Measurements from ENCODE around the gene THBS3. TPM values are rescaled to one million over a fixed set of nuclear protein-coding genes. Genes with fewer than 3 reads are reported as not detected.
"Not testable (repeated sequence)": the region's sequence is repeated elsewhere in the genome, so short reads cannot be mapped to it uniquely, and the experiment has no call there.

Gene THBS3
- total and polyA plus RNA-seq, 5 donors, result 16.5 to 33.4 (median 19.6) TPM

- Histone ChIP-seq H3K9me3 (ENCODE audit: control insufficient read depth, low read length) (no peaks in the 10 kb centered on the region), H3K4me1 (ENCODE audit: control insufficient read depth, insufficient read depth, low read length) (peaks cover 2% of the 10 kb centered on the region), H3K27me3 (ENCODE audit: control insufficient read depth, insufficient read depth) (no peaks in the 10 kb centered on the region), H3K27ac (ENCODE audit: low read length) (peak overlapping the region; percentile 78), H3K4me3 (ENCODE audit: low read length) (no peak overlapping the region)
- DNase-seq (peak; percentile 77 to 89 (median 87)), ATAC-seq (peak; percentile 76 to 85)
- 22% methylated on average over 27 of the region's 27 CpGs for WGBS
- intact Hi-C loops (cut with DNase I), result loop anchor here in 3 of 4 donors (2.0 to 5.0 kb wide), 3 partner anchors 39 to 76 kb away; partner anchors contain the start of gene EFNA1 (in 1 of the 3)
Observed at GRCh38 chr1:155166471-155167165, 41.1 kb downstream of the THBS3 start.

- WGBS, result 36% methylated on average over 8 of the region's 8 CpGs
- peak overlapping the region; percentile 78 for H3K27ac ChIP-seq (ENCODE audit: low read length)
- no peaks in the 10 kb centered on the region for H3K9me3 ChIP-seq (ENCODE audit: control insufficient read depth, low read length)
- H3K4me1 ChIP-seq (ENCODE audit: control insufficient read depth, insufficient read depth, low read length), result peaks cover 2% of the 10 kb centered on the region
- no peak overlapping the region for H3K4me3 ChIP-seq (ENCODE audit: low read length)
- intact Hi-C loops (cut with DNase I), result loop anchor here in 3 of 4 donors (2.0 to 5.0 kb wide), 3 partner anchors 39 to 75 kb away; partner anchors contain the start of gene EFNA1 (in 1 of the 3)
- DNase-seq, result peak in 1 of 3 donors; percentile 68
- ATAC-seq, result peak in 1 of 2 donors; percentile 5
- H3K27me3 ChIP-seq (ENCODE audit: control insufficient read depth, insufficient read depth), result no peaks in the 10 kb centered on the region
Observed at GRCh38 chr1:155166051-155166470, 41.6 kb downstream of the THBS3 start.

- H3K9me3 ChIP-seq (ENCODE audit: control insufficient read depth, low read length), result not testable (repeated sequence)
Observed at GRCh38 chr1:155164625-155165024, 43.1 kb downstream of the THBS3 start.

GRCh38 chr1:155163785-155164184 lies 43.9 kb downstream of the THBS3 start:
- H3K27ac ChIP-seq (ENCODE audit: low read length); H3K4me3 ChIP-seq (ENCODE audit: low read length); ATAC-seq; H3K4me1 ChIP-seq (ENCODE audit: control insufficient read depth, insufficient read depth, low read length); DNase-seq; H3K9me3 ChIP-seq (ENCODE audit: control insufficient read depth, low read length); intact Hi-C loops (cut with DNase I); H3K27me3 ChIP-seq (ENCODE audit: control insufficient read depth, insufficient read depth): not testable (repeated sequence)
- 97% methylated on average over 4 of the region's 4 CpGs for WGBS

More at GRCh38 chr1:155164625-155165024, 43.1 kb downstream of the THBS3 start:
- intact Hi-C loops (cut with DNase I), result loop anchor here in 2 of 4 donors (5.0 kb wide), 2 partner anchors 37 to 72 kb away; partner anchors contain the start of gene EFNA1 (in 1 of the 2)
- H3K27me3 ChIP-seq (ENCODE audit: control insufficient read depth, insufficient read depth); H3K4me1 ChIP-seq (ENCODE audit: control insufficient read depth, insufficient read depth, low read length); ATAC-seq; DNase-seq; H3K4me3 ChIP-seq (ENCODE audit: low read length); H3K27ac ChIP-seq (ENCODE audit: low read length): not testable (repeated sequence)
- WGBS, result 96% methylated on average over 11 of the region's 11 CpGs

- H3K27ac ChIP-seq (ENCODE audit: low read length); H3K4me1 ChIP-seq (ENCODE audit: control insufficient read depth, insufficient read depth, low read length); H3K9me3 ChIP-seq (ENCODE audit: control insufficient read depth, low read length); H3K27me3 ChIP-seq (ENCODE audit: control insufficient read depth, insufficient read depth); intact Hi-C loops (cut with DNase I); H3K4me3 ChIP-seq (ENCODE audit: low read length); ATAC-seq; DNase-seq: not testable (repeated sequence)
- WGBS, result 95% methylated on average over 6 of the region's 6 CpGs
Observed at GRCh38 chr1:155162631-155163030, 45.1 kb downstream of the THBS3 start.

- DNase-seq (no peak), ATAC-seq (no peak)
- H3K4me1 ChIP-seq (ENCODE audit: control insufficient read depth, insufficient read depth, low read length), result no peaks in the 10 kb centered on the region
- no peaks in the 10 kb centered on the region for H3K9me3 ChIP-seq (ENCODE audit: control insufficient read depth, low read length)
- H3K27me3 ChIP-seq (ENCODE audit: control insufficient read depth, insufficient read depth), result no peaks in the 10 kb centered on the region
- H3K4me3 ChIP-seq (ENCODE audit: low read length), result no peak overlapping the region
- no peak overlapping the region for H3K27ac ChIP-seq (ENCODE audit: low read length)
- intact Hi-C loops (cut with DNase I), result no loop called here
- WGBS, result 76% methylated on average over 8 of the region's 8 CpGs
Observed at GRCh38 chr1:155160128-155160527, 47.6 kb downstream of the THBS3 start.

GRCh38 chr1:155158991-155159390 lies 48.7 kb downstream of the THBS3 start:
- DNase-seq (no peak), ATAC-seq (no peak)
- 85% methylated on average over 1 of the region's 1 CpG for WGBS
- H3K27ac ChIP-seq (ENCODE audit: low read length), result no peak overlapping the region
- intact Hi-C loops (cut with DNase I), result no loop called here
- H3K4me1 ChIP-seq (ENCODE audit: control insufficient read depth, insufficient read depth, low read length), result no peaks in the 10 kb centered on the region
- H3K9me3 ChIP-seq (ENCODE audit: control insufficient read depth, low read length), result no peaks in the 10 kb centered on the region
- H3K27me3 ChIP-seq (ENCODE audit: control insufficient read depth, insufficient read depth), result no peaks in the 10 kb centered on the region
- H3K4me3 ChIP-seq (ENCODE audit: low read length), result no peak overlapping the region

- H3K9me3 ChIP-seq (ENCODE audit: control insufficient read depth, low read length); H3K4me3 ChIP-seq (ENCODE audit: low read length); DNase-seq; intact Hi-C loops (cut with DNase I); H3K27ac ChIP-seq (ENCODE audit: low read length); ATAC-seq; H3K4me1 ChIP-seq (ENCODE audit: control insufficient read depth, insufficient read depth, low read length); H3K27me3 ChIP-seq (ENCODE audit: control insufficient read depth, insufficient read depth): not testable (repeated sequence)
- whole genome bisulfite sequencing, result 60% methylated on average over 3 of the region's 3 CpGs
Observed at GRCh38 chr1:155155996-155156643, 51.6 kb downstream of the THBS3 start.

Other genes with a start within 250 kb of the THBS3 start
- 10 to 100 TPM; 14.6 to 22.0 (median 18.6) TPM for gene PYGO2, start 246.1 kb downstream of the THBS3 start, total RNA-seq
- 14.3 TPM for gene PYGO2, start 246.1 kb downstream of the THBS3 start, polyA plus RNA-seq
- 10 to 100 TPM; 63.2 to 81.7 (median 71.4) TPM for gene SHC1, start 237.2 kb downstream of the THBS3 start, total RNA-seq
- 37.9 TPM for gene SHC1, start 237.2 kb downstream of the THBS3 start, polyA plus RNA-seq
- gene CKS1B, start 233.2 kb downstream of the THBS3 start, total RNA-seq, result 10 to 100 TPM; 19.9 to 28.1 (median 23.4) TPM
- 28.9 TPM for gene CKS1B, start 233.2 kb downstream of the THBS3 start, polyA plus RNA-seq
- gene FLAD1, start 224.6 kb downstream of the THBS3 start, total RNA-seq, result 10 to 100 TPM; 22.8 to 32.7 (median 25.2) TPM
- 25.3 TPM for gene FLAD1, start 224.6 kb downstream of the THBS3 start, polyA plus RNA-seq
- gene LENEP, start 214.3 kb downstream of the THBS3 start, total RNA-seq, result not detected
- gene LENEP, start 214.3 kb downstream of the THBS3 start, polyA plus RNA-seq, result not detected
- gene ZBTB7B, start 205.1 kb downstream of the THBS3 start, total RNA-seq, result 10 to 100 TPM; 40.3 to 66.6 (median 52.7) TPM
- gene ZBTB7B, start 205.1 kb downstream of the THBS3 start, polyA plus RNA-seq, result 41.7 TPM
- under 1 TPM in 3 of 4 donors, not detected in 1; 0.25 to 0.33 (median 0.32) TPM for gene DCST2, start 174.1 kb downstream of the THBS3 start, total RNA-seq
- 0.23 TPM for gene DCST2, start 174.1 kb downstream of the THBS3 start, polyA plus RNA-seq
- gene DCST1, start 174.1 kb downstream of the THBS3 start, total RNA-seq, result not detected
- gene DCST1, start 174.1 kb downstream of the THBS3 start, polyA plus RNA-seq, result not detected
- 100 to 1,000 TPM in 1 of 4 donors, 10 to 100 TPM in 3; 51.2 to 106 (median 63.6) TPM for gene ADAM15, start 156.6 kb downstream of the THBS3 start, total RNA-seq
- gene ADAM15, start 156.6 kb downstream of the THBS3 start, polyA plus RNA-seq, result 68.4 TPM
- gene EFNA4, start 144.2 kb downstream of the THBS3 start, total RNA-seq, result 1 to 10 TPM; 3.3 to 4.2 (median 3.7) TPM
- 3.0 TPM for gene EFNA4, start 144.2 kb downstream of the THBS3 start, polyA plus RNA-seq
- gene EFNA3, start 129.1 kb downstream of the THBS3 start, total RNA-seq, result 1 to 10 TPM in 3 of 4 donors, under 1 TPM in 1; 0.78 to 1.9 (median 1.2) TPM
- 1.1 TPM for gene EFNA3, start 129.1 kb downstream of the THBS3 start, polyA plus RNA-seq
- gene EFNA1, start 80.0 kb downstream of the THBS3 start, total RNA-seq, result 10 to 100 TPM; 25.4 to 41.4 (median 36.4) TPM
- gene EFNA1, start 80.0 kb downstream of the THBS3 start, polyA plus RNA-seq, result 28.8 TPM
- gene SLC50A1, start 72.0 kb downstream of the THBS3 start, total RNA-seq, result 10 to 100 TPM in 2 of 4 donors, 1 to 10 TPM in 2; 8.1 to 10.1 (median 9.3) TPM
- gene SLC50A1, start 72.0 kb downstream of the THBS3 start, polyA plus RNA-seq, result 13.6 TPM
- 10 to 100 TPM; 71.2 to 81.6 (median 74.6) TPM for gene DPM3, start 67.4 kb downstream of the THBS3 start, total RNA-seq
- gene DPM3, start 67.4 kb downstream of the THBS3 start, polyA plus RNA-seq, result 186 TPM
- gene KRTCAP2, start 34.6 kb downstream of the THBS3 start, total RNA-seq, result 100 to 1,000 TPM; 122 to 150 (median 130) TPM
- 217 TPM for gene KRTCAP2, start 34.6 kb downstream of the THBS3 start, polyA plus RNA-seq
- under 1 TPM; 0.17 to 0.37 (median 0.26) TPM for gene TRIM46, start 34.0 kb downstream of the THBS3 start, total RNA-seq
- 0.18 TPM for gene TRIM46, start 34.0 kb downstream of the THBS3 start, polyA plus RNA-seq
- gene MTX1, start 798 bp upstream of the THBS3 start, total RNA-seq, result 10 to 100 TPM; 20.1 to 24.3 (median 21.1) TPM
- 31.9 TPM for gene MTX1, start 798 bp upstream of the THBS3 start, polyA plus RNA-seq
- gene ENTREP3, start 47.6 kb upstream of the THBS3 start, total RNA-seq, result 10 to 100 TPM; 14.2 to 22.3 (median 15.8) TPM
- gene ENTREP3, start 47.6 kb upstream of the THBS3 start, polyA plus RNA-seq, result 9.4 TPM
- 10 to 100 TPM; 50.3 to 65.2 (median 54.9) TPM for gene SCAMP3, start 54.5 kb upstream of the THBS3 start, total RNA-seq
- gene SCAMP3, start 54.5 kb upstream of the THBS3 start, polyA plus RNA-seq, result 59.3 TPM
- gene CLK2, start 65.6 kb upstream of the THBS3 start, total RNA-seq, result 10 to 100 TPM; 19.4 to 26.2 (median 22.5) TPM
- gene CLK2, start 65.6 kb upstream of the THBS3 start, polyA plus RNA-seq, result 21.8 TPM
- gene HCN3, start 69.6 kb upstream of the THBS3 start, total RNA-seq, result 1 to 10 TPM in 2 of 4 donors, under 1 TPM in 2; 0.92 to 1.4 (median 1.1) TPM
- gene HCN3, start 69.6 kb upstream of the THBS3 start, polyA plus RNA-seq, result 0.77 TPM
- gene PKLR, start 93.5 kb upstream of the THBS3 start, total RNA-seq, result not detected
- gene PKLR, start 93.5 kb upstream of the THBS3 start, polyA plus RNA-seq, result not detected
- gene FDPS, start 101.0 kb upstream of the THBS3 start, total RNA-seq, result 100 to 1,000 TPM in 2 of 4 donors, 10 to 100 TPM in 2; 78.9 to 113 (median 99.1) TPM
- 103 TPM for gene FDPS, start 101.0 kb upstream of the THBS3 start, polyA plus RNA-seq
- gene RUSC1, start 113.0 kb upstream of the THBS3 start, total RNA-seq, result 10 to 100 TPM; 20.8 to 29.7 (median 24.5) TPM
- gene RUSC1, start 113.0 kb upstream of the THBS3 start, polyA plus RNA-seq, result 23.2 TPM

Measured in right cardiac atrium (tissue), 5 donors.